ENCODE results near the gene TMEM115. TPM values are rescaled to one million over a fixed set of nuclear protein-coding genes. Genes with fewer than 3 reads are reported as not detected.

TMEM115 gene
- total and polyA plus RNA-seq, 2 of the 13 experiments (the other 11 are each of a cell fraction or from before 2014, with no cell fraction given), result 22.1 to 30.7 TPM

GRCh38 chr3:50327943-50328691 is 31.2 kb downstream of the TMEM115 start, which contains the start of gene TUSC2:
Gene TUSC2 (minus strand): TSS chr3:50328223. CDS start chr3:50328099, 124 bp downstream.
- CTCF ChIA-PET (ENCODE audit: low intra/inter-chr PET ratio, low total read pairs), result no interaction called here
- H3K36me3 ChIP-seq (replicated peaks in 1 of 2; ENCODE audit: control insufficient read depth in 1 of 2, insufficient read depth in 2 of 2, low read length in 2 of 2), result peaks cover 19 to 44% of the 10 kb centered on the region in 2 experiments
- no peaks in the 10 kb centered on the region for H4K20me1 ChIP-seq (ENCODE audit: insufficient read depth, low read length)
- H3K9ac ChIP-seq (ENCODE audit: insufficient read depth, low read depth, low read length), result peak within 1 kb of the TSS; percentile 96
- POLR2A ChIA-PET, result interaction anchor here (0.6 to 3.5 kb wide), 21 partner anchors 9 to 281 kb away, joined by 3 to 66 read pairs (median 4); partner anchors contain the start of genes CYB561D2, GNAI2, HYAL1 and HYAL3
- H3K4me1 ChIP-seq (ENCODE audit: insufficient read depth, low read length), result peaks cover 52% of the 10 kb centered on the region
- H3K4me2 ChIP-seq (ENCODE audit: low read depth, low read length), result peak within 1 kb of the TSS; percentile 84
- peak; percentile 79 for ATAC-seq
- H2AFZ ChIP-seq (ENCODE audit: low read length), result no peak within 1 kb of the TSS
- no peaks in the 10 kb centered on the region for H3K9me3 ChIP-seq (ENCODE audit: low read length)
- peak within 1 kb of the TSS; percentile 67 for H3K27ac ChIP-seq (ENCODE audit: extremely low read length, insufficient read depth, low read length)
- H3K27me3 ChIP-seq (ENCODE audit: control insufficient read depth in 1 of 2, insufficient read depth in 2 of 2, low read length in 2 of 2), result no peaks in the 10 kb centered on the region
- in situ Hi-C loops (cut with HindIII; ENCODE audit: extremely low pct_ligation_motif_present, low pct_unique_long_range_greater_than_20kb), result no loop called here
- intact Hi-C loops (cut with micrococcal nuclease; ENCODE audit: unreplicated experiment), result no loop called here
- WGBS (ENCODE audit: low lambda C conversion rate), result 2% methylated on average over 15 of the region's 55 CpGs
- peak; percentile 95 for DNase-seq (ENCODE audit: low spot score)
- TSS peak; percentile 91 for BruUV-seq (replicated peaks)
- H3K79me2 ChIP-seq (ENCODE audit: insufficient read depth, low read length), result peaks cover 22% of the 10 kb centered on the region
- peak; percentile 94 for FAIRE-seq
- peak within 1 kb of the TSS; percentile 79 to 95 (median 92) for H3K4me3 ChIP-seq (replicated peaks in 1 of 3; ENCODE audit: insufficient read depth in 1 of 3, low read depth in 2 of 3, low read length in 3 of 3)
- TF ChIP-seq RFX3 (CRISPR knock-in tag; IDR thresholded peaks at IDR 0.05) (no peak), PBX3 (CRISPR knock-in tag; IDR thresholded peaks at IDR 0.05; ENCODE audit: borderline replicate concordance) (0 out of 2 replicates have a peak, but pooled peaks have one; percentile 49), DBP (CRISPR knock-in tag; IDR thresholded peaks at IDR 0.05; ENCODE audit: not compliant biosample characterization) (no peak), E2F1 (CRISPR knock-in tag; IDR thresholded peaks at IDR 0.05) (peak; percentile 81), ZNF430 (CRISPR knock-in tag; IDR thresholded peaks at IDR 0.05) (no peak), HIVEP1 (CRISPR knock-in tag; IDR thresholded peaks at IDR 0.05) (no peak), ZNF350 (CRISPR knock-in tag; IDR thresholded peaks at IDR 0.05; ENCODE audit: borderline replicate concordance, low read depth) (peak; percentile 70; the same call in 1 of the 2 replicates), ATF4 (CRISPR knock-in tag; IDR thresholded peaks at IDR 0.05) (0 out of 4 replicates have a peak, but pooled peaks of 1 of the 2 experiments have one; percentile 11), ZNF468 (CRISPR knock-in tag; IDR thresholded peaks at IDR 0.05) (no peak), KLF13 (CRISPR knock-in tag; IDR thresholded peaks at IDR 0.05) (no peak), ZKSCAN5 (CRISPR knock-in tag; IDR thresholded peaks at IDR 0.05) (no peak), MIER3 (CRISPR knock-in tag; IDR thresholded peaks at IDR 0.05; ENCODE audit: borderline replicate concordance) (no peak; the same call in 1 of the 2 replicates), ZSCAN30 (CRISPR knock-in tag; IDR thresholded peaks at IDR 0.05) (no peak), IRF9 (CRISPR knock-in tag; IDR thresholded peaks at IDR 0.05; ENCODE audit: borderline replicate concordance) (0 out of 2 replicates have a peak, but pooled peaks have one; percentile 52), TEAD3 (CRISPR knock-in tag; optimal IDR thresholded peaks at IDR 0.05; ENCODE audit: borderline replicate concordance) (peak; percentile 62), ZBTB1 (CRISPR knock-in tag; IDR thresholded peaks at IDR 0.05; ENCODE audit: borderline replicate concordance) (no peak), SP5 (CRISPR knock-in tag; IDR thresholded peaks at IDR 0.05; ENCODE audit: borderline replicate concordance, low read depth) (0 out of 2 replicates have a peak, but pooled peaks have one; percentile 11), MYC (CRISPR knock-in tag; IDR thresholded peaks at IDR 0.05; ENCODE audit: borderline replicate concordance) (peak; percentile 78), NBN (conservative IDR thresholded peaks at IDR 0.05) (no peak)

Data from HepG2 (cell line).